Transverse colon (tissue), 3 donors: ENCODE results near the gene SIPA1L3.

Experiments
- EP300 ChIP-seq: sonication (generic); formaldehyde crosslinking; IDR thresholded peaks from one replicate; pipeline ENCODE4 v1.6.1; 2017; ENCODE audit warnings: antibody characterized with exemption, low read depth
- TF ChIP-seq, protein P1 (sequence below), 5 experiments: fragments of 200-600 bp in 3 of 5; fragments of 450-650 bp in 2 of 5; sonication (generic) in 3 of 5; IDR thresholded peaks; 1 replicate in 2 of 5; 2 replicates in 3 of 5; pipeline ENCODE4 v1.5.1; 2016 to 2017; ENCODE audit warnings: antibody characterized with exemption in 5 of 5, inconsistent platforms in 3 of 5, mild to moderate bottlenecking in 2 of 5, moderate library complexity in 1 of 5

DNA sequence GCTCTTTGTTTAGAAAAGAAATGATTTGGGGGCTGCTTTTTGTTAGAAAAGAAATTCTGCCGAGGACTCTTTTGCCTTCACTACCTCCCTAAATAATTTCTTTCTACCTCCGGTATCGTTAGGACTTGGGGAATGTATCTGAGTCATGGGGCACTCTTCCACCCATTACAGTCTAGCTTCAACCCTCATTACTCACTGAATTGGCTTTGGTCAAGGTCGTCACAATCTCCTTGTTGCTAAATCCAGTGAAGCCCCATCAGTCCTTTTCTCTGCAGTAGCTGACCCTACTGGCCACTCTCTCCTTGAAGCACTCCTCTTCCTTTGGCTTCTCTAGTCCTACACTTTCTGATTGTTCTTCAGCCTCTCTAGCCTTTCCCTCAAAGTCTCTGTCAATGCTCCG is 34.6 kb upstream of the SIPA1L3 start:
- TF ChIP-seq, protein P1, sequence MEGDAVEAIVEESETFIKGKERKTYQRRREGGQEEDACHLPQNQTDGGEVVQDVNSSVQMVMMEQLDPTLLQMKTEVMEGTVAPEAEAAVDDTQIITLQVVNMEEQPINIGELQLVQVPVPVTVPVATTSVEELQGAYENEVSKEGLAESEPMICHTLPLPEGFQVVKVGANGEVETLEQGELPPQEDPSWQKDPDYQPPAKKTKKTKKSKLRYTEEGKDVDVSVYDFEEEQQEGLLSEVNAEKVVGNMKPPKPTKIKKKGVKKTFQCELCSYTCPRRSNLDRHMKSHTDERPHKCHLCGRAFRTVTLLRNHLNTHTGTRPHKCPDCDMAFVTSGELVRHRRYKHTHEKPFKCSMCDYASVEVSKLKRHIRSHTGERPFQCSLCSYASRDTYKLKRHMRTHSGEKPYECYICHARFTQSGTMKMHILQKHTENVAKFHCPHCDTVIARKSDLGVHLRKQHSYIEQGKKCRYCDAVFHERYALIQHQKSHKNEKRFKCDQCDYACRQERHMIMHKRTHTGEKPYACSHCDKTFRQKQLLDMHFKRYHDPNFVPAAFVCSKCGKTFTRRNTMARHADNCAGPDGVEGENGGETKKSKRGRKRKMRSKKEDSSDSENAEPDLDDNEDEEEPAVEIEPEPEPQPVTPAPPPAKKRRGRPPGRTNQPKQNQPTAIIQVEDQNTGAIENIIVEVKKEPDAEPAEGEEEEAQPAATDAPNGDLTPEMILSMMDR (IDR thresholded peaks at IDR 0.05): no peak
- no peak for TF ChIP-seq EP300
